Endodermal cell (in vitro differentiated cells): ENCODE data around the gene DTNB. TPM values are rescaled to one million over a fixed set of nuclear protein-coding genes. Genes with fewer than 3 reads are reported as not detected.
A peak's percentile ranks its signal among the peaks of the same experiment; 100 is the strongest.

Source experiments
- DNase-seq: peaks from one replicate; pipeline ENCODE4 v3.0.0-alpha.2; 2017
- H3K27ac ChIP-seq: 2 replicates; pipeline ENCODE4 v1.5.1; 2013; ENCODE audit warnings: mild to moderate bottlenecking, low read depth, low read length, moderate library complexity
- H3K27me3 ChIP-seq: 2 replicates; pipeline ENCODE4 v1.6.1; 2013; ENCODE audit warnings: mild to moderate bottlenecking, low read length, moderate library complexity; ENCODE audit not compliant: insufficient read depth, control insufficient read depth, poor library complexity, severe bottlenecking
- H3K36me3 ChIP-seq: 2 replicates; pipeline ENCODE4 v1.7.0; 2013; ENCODE audit warnings: mild to moderate bottlenecking, low read length, moderate library complexity; ENCODE audit not compliant: control insufficient read depth, insufficient read depth
- H3K4me1 ChIP-seq: one replicate; pipeline ENCODE4 v1.7.0; 2013; ENCODE audit warnings: low read length; ENCODE audit not compliant: control insufficient read depth, insufficient read depth
- H3K4me3 ChIP-seq: 2 replicates; pipeline ENCODE4 v1.5.1; 2013; ENCODE audit warnings: mild to moderate bottlenecking, low read length, moderate library complexity
- H3K9ac ChIP-seq: 2 replicates; pipeline ENCODE4 v1.6.1; 2013; ENCODE audit warnings: mild to moderate bottlenecking, low read length, moderate library complexity; ENCODE audit not compliant: poor library complexity, severe bottlenecking; ENCODE audit errors: extremely low read depth
- H3K9me3 ChIP-seq: 2 replicates; pipeline ENCODE4 v1.6.1; 2013; ENCODE audit warnings: mild to moderate bottlenecking, low read length, moderate library complexity; ENCODE audit not compliant: control insufficient read depth
- H3K27ac Mint-ChIP-seq: 2 replicates; pipeline ENCODE4 v1.8.0; 2020; ENCODE audit warnings: mixed read lengths
- H3K27me3 Mint-ChIP-seq: 2 replicates; pipeline ENCODE4 v1.8.0; 2021; ENCODE audit warnings: mild to moderate bottlenecking, mixed read lengths; ENCODE audit not compliant: insufficient read depth
- H3K36me3 Mint-ChIP-seq: 2 replicates; pipeline ENCODE4 v1.8.0; 2020; ENCODE audit warnings: low read depth, mixed read lengths
- H3K4me1 Mint-ChIP-seq: 2 replicates; pipeline ENCODE4 v1.8.0; 2020; ENCODE audit warnings: mixed read lengths
- H3K4me3 Mint-ChIP-seq: 2 replicates; pipeline ENCODE4 v1.8.0; 2020; ENCODE audit warnings: mild to moderate bottlenecking, moderate library complexity, mixed read lengths
- H3K9me3 Mint-ChIP-seq: 2 replicates; pipeline ENCODE4 v1.8.0; 2020; ENCODE audit warnings: mild to moderate bottlenecking, mixed read lengths
- WGBS, 2 experiments: methylation state at CpG; one replicate each; pipeline versions ENCODE4 v1.1.5 to v1.1.7; 2013; ENCODE audit warnings: missing lambda C conversion rate in 2 of 2, mixed read lengths in 1 of 2; ENCODE audit not compliant: insufficient coverage in 1 of 2, insufficient read length in 1 of 2; 5-methylcytosine and 5-hydroxymethylcytosine counted together
- total RNA-seq, 2 donors: library from RNA; stranded (reverse); fragmentation: NEBNext Ultra II Directional in 1 of 2; extraction: Animal tissue kit (Norgen Biotek cat#: 25700) in 1 of 2; gene quantifications; 2 replicates in 1 of 2; 3 replicates in 1 of 2; pipeline ENCODE4 v1.2.1, GENCODE V29; 2021
- TF ChIP-seq, protein P1 (sequence below): fragments of 200-600 bp; sonication (generic); conservative IDR thresholded peaks from 2 replicates; pipeline ENCODE4 v1.5.0; 2021; ENCODE audit warnings: antibody characterized with exemption, mild to moderate bottlenecking

DTNB gene
- total RNA-seq, 2 donors from 2014 or later = 38.8 to 48.7 TPM

DNA sequence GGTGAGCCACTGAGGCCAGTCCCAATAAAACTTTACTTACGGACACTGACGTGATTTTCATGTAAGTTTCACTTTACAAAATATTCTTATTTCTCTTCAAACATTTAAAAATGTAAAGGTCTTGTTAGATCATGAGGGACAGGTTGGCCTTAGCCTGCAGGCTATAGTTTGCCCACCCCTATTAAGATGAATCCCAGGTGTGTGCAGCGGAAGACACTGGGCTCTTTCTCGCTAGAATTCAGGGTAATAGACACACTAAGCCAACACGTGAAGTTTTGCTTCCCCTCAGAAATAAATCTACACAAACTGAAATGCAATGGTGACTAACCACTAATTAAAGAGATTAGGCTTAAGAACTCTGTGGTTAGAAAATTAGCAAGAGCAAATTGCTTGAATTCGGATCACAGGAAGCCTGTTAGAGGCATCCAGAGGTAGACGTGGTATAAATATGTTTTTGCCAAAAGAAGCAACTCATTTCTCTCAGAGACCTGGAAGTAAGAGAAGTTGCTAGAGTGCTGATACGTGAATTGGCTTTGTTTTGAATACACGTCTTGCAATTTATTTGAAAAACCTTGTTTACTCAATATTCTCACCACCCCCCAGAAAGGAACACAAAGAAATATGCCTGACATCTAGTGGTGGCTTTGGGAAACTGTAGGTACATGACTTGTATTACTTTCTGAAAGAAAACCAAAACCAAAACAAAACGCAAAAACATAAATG, 151.6 kb downstream of the DTNB start:
- no peaks in the 10 kb centered on the region for H3K9me3 Mint-ChIP-seq

DNA sequence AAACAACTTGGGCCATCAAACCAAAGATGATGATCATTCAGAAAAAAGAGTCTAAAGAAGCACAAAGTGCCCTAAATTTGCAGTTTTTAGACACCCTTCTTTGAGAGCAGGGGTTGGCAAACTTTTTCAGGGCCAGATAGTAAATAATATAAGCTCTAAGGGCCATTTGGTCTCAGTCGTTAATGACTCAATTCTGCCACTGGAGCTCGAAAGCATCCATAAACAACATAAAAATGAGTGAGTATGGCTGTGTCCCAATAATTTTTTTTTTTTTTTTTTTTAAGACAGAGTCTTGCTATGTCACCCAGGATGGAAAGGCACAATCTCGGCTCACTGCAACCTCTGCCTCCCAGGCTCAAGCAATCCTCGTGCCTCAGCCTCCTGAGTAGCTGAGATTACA, 152.3 kb downstream of the DTNB start:
- H3K27me3 ChIP-seq = no peaks in the 10 kb centered on the region
- no peak overlapping the region for H3K4me3 ChIP-seq
- no peaks in the 10 kb centered on the region for H3K4me1 ChIP-seq
- H3K9ac ChIP-seq = no peak overlapping the region
- DNase-seq = no peak
- H3K27ac Mint-ChIP-seq = no peak overlapping the region
- WGBS, 2 experiments = 91 to 97% methylated on average over 4 of the region's 4 CpGs
- H3K9me3 ChIP-seq = no peaks in the 10 kb centered on the region
- peaks cover 5% of the 10 kb centered on the region for H3K36me3 Mint-ChIP-seq
- peaks cover 21% of the 10 kb centered on the region for H3K4me1 Mint-ChIP-seq
- peaks cover under 1% of the 10 kb centered on the region for H3K9me3 Mint-ChIP-seq
- H3K27ac ChIP-seq = no peak overlapping the region
- H3K27me3 Mint-ChIP-seq = no peaks in the 10 kb centered on the region
- no peaks in the 10 kb centered on the region for H3K36me3 ChIP-seq
- TF ChIP-seq, protein P1, sequence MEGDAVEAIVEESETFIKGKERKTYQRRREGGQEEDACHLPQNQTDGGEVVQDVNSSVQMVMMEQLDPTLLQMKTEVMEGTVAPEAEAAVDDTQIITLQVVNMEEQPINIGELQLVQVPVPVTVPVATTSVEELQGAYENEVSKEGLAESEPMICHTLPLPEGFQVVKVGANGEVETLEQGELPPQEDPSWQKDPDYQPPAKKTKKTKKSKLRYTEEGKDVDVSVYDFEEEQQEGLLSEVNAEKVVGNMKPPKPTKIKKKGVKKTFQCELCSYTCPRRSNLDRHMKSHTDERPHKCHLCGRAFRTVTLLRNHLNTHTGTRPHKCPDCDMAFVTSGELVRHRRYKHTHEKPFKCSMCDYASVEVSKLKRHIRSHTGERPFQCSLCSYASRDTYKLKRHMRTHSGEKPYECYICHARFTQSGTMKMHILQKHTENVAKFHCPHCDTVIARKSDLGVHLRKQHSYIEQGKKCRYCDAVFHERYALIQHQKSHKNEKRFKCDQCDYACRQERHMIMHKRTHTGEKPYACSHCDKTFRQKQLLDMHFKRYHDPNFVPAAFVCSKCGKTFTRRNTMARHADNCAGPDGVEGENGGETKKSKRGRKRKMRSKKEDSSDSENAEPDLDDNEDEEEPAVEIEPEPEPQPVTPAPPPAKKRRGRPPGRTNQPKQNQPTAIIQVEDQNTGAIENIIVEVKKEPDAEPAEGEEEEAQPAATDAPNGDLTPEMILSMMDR = no peak
- H3K4me3 Mint-ChIP-seq = no peak overlapping the region

More for the DNA sequence above, 151.6 kb downstream of the DTNB start:
- WGBS, 2 experiments = 91 to 92% methylated on average over 4 to 7 of the region's 10 CpGs
- Histone ChIP-seq H3K4me3 (no peak overlapping the region), H3K9me3 (no peaks in the 10 kb centered on the region), H3K9ac (no peak overlapping the region), H3K27me3 (no peaks in the 10 kb centered on the region), H3K27ac (no peak overlapping the region), H3K36me3 (no peaks in the 10 kb centered on the region), H3K4me1 (no peaks in the 10 kb centered on the region)
- Mint-ChIP-seq H3K4me3 (no peak overlapping the region), H3K27ac (no peak overlapping the region), H3K36me3 (peaks cover 4% of the 10 kb centered on the region), H3K27me3 (no peaks in the 10 kb centered on the region), H3K4me1 (peaks cover 21% of the 10 kb centered on the region)
- no peak for DNase-seq
- TF ChIP-seq, protein P1 = peak; percentile 88

- Mint-ChIP-seq H3K27me3 (no peaks in the 10 kb centered on the region), H3K27ac (no peak overlapping the region), H3K9me3 (peaks cover 3% of the 10 kb centered on the region), H3K36me3 (peaks cover 9% of the 10 kb centered on the region), H3K4me1 (peaks cover 11% of the 10 kb centered on the region), H3K4me3 (no peak overlapping the region)
- H3K9ac ChIP-seq = no peak overlapping the region
- 84 to 92% methylated on average over 2 to 4 of the region's 4 CpGs for WGBS, 2 experiments
- DNase-seq = no peak
- H3K4me1 ChIP-seq = no peaks in the 10 kb centered on the region
- H3K9me3 ChIP-seq = no peaks in the 10 kb centered on the region
- H3K27ac ChIP-seq = no peak overlapping the region
- H3K27me3 ChIP-seq = no peaks in the 10 kb centered on the region
- TF ChIP-seq, protein P1 = no peak
- no peak overlapping the region for H3K4me3 ChIP-seq
- H3K36me3 ChIP-seq = no peaks in the 10 kb centered on the region
These were observed 155.7 kb downstream of the DTNB start for GRCh38 chr2:25517701-25518100.
